SHP77 (cell line): ENCODE results near the gene PIH1D1.

ENCODE experiments used
- DNase-seq, 2 experiments: peaks; one replicate each; lab custom pipeline; 2025; lab: John Stamatoyannopoulos, UW

Gene PIH1D1

DNA sequence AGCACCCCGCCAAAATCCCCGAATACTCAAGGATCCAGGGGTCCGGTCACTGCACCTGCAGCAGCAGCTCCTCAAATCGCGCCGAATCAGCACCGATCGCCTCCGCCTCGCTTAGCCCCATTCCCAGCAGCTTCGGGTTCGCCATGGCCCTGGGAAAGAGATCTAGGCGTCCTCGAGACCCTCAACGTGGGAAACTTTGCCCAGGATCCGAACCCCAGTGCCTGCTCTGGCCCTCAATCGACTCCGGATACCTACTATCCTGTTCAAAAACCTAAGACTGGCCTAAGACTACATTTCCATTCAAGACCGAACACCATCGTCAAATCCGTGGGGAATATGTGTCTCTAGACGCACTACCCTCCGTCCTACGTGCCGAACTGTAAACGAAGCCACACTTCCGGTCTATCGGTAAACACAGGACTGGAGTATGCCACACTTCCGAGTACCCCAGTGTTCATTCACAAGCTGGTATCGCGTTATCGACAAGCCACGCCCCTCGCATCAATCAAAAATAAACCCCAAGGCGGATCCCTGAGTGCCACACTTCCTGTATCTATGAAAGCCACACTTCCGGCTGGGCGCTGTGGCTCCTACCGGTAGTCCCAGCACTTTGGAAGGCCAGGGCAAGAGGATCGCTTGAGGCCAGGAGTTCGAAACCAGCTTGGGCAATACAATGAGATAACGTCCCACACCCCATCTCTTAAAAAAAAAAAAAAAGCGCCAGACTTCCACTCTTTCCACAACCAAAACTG lies at the start of gene PIH1D1:
PIH1D1 (minus strand) TSS at position 385 of the 752 bp plus-strand sequence; CDS start at position 145, 240 bp downstream.
- peak; percentile 98 to 99 for DNase-seq

DNA sequence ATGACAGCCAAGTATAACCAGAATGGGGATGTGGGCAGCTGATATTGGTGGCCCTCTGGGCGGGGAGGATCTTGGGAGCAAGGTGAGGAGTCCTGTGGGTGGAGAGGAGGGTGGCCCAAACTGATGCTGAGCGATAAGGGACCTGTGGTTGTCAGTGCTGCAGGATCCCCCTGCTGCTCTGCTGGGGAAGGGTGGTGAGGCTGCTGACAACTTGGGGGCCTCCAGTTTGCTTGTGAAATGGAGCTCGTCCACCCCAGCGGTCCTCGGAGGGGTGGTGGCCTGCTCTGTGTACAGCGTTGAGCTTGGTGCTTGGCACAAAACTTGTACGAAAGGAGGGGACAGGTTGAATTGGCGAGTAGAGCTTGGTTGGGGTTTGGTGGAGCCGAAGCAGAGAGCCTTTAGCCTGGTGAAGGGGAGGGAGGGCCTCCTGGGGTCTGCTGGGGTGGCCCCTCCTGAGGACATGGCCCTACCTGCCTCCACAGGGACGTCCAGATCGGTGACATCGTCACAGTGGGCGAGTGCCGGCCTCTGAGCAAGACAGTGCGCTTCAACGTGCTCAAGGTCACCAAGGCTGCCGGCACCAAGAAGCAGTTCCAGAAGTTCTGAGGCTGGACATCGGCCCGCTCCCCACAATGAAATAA lies 47.5 kb upstream of the PIH1D1 start:
- no peak for DNase-seq

DNA sequence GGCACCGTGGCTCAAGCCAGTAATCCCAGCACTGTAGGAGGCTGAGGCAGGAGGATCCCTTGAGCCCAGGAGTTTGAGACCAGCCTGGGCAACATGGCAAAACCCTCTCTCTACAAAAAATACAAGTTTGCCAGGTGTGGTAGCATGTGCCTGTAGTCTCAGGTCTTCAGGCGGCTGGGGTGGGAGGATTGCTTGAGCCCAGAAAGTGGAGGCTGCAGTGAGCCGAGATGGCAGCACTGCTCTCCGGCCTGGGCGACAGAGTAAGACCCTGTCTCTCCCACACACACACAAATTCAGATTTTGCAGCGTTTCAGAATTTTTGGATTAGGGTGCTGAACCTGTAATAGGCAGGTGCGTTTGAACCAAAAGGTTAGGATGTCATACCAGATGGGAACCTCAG lies 46.9 kb upstream of the PIH1D1 start:
- no peak for DNase-seq

GRCh38 chr19:49497789-49498103 lies 46.1 kb upstream of the PIH1D1 start:
- no peak for DNase-seq

DNA sequence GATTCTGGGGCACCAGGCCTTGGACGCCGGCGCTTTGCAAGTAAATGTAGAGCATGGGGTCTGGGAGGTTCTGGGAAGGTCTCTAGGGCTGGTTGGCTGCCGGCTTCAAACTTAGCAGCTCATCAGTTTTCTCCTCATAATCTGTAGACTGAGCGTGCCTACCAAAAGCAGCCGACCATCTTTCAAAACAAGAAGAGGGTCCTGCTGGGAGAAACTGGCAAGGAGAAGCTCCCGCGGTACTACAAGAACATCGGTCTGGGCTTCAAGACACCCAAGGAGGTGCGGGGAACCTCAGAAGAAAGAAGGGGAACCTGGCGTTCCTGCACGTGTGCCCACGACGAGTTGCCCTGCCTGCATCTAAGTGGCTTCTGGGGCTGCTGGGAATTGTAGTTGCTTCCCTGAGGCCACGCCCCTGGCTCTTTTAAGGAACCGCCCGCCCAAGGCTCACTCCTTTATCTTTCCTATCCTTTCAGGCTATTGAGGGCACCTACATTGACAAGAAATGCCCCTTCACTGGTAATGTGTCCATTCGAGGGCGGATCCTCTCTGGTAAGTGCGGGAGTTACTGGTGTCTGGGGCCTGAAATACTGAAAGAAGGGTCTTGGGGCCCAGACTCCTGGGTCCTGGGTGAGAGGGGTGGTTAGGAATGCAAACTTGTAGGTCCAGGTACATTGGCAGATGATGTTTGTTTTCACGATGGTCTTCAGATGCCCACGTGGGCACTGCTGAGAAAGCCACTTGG lies 45.6 kb upstream of the PIH1D1 start:
- peak in 1 of 2 experiments; percentile 34 for DNase-seq

DNA sequence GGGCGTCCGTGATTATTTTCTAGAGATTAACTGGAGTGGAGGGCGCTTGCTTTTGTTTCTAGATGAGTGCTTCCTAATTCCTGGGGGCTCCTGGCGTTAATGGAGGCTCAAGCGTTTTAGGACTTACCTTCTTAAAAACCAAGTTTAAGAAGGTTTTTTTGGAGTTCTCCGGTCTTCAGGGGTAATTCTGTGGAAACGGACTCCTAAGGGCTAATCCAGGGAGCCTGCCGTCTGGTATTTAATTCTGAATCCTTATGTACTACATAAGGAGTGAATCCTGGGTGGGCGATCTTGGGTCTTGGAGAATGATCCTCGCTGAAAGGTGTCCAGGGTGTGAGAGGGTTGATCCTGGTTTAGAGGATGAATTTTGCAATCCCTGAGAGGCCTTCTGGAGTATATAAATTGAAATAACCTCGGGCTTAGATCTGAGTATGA lies 45.0 kb upstream of the PIH1D1 start:
- DNase-seq = no peak

- no peak for DNase-seq
These were observed 41.2 kb upstream of the PIH1D1 start for GRCh38 chr19:49492573-49493405.

GRCh38 chr19:49491804-49492572 lies 40.4 kb upstream of the PIH1D1 start:
- DNase-seq = no peak

GRCh38 chr19:49491030-49491803 lies 39.6 kb upstream of the PIH1D1 start:
- no peak for DNase-seq

DNA sequence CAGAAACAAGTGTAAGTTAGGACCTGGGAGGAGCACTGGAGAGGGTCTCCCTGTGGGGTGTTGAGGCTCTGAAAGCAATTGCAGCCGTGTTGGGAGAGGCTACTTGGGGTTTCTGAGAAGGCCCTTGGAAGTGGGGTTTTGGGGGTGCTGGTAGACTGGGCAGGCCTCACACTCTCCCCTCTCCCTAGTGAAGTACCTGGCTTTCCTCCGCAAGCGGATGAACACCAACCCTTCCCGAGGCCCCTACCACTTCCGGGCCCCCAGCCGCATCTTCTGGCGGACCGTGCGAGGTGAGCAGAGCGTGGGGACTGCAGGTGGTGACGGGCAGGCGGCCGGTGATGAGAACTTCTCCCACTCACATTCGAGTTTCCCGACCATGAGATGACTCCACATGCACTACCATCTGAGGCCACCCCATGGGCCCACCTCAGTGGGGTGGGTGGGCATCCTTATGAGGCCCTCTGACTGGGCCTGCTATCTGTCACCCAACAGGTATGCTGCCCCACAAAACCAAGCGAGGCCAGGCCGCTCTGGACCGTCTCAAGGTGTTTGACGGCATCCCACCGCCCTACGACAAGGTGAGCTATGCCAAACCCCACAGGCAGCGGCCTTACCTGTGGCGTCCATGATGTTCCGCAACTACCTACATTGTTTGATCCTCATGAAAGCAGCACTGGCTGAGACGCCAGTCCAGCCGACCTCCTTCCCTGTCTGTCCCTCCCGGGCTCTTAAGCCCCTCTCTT lies 38.8 kb upstream of the PIH1D1 start:
- DNase-seq = no peak

- DNase-seq = no peak
These were observed 38.1 kb upstream of the PIH1D1 start for GRCh38 chr19:49489601-49490167.

DNA sequence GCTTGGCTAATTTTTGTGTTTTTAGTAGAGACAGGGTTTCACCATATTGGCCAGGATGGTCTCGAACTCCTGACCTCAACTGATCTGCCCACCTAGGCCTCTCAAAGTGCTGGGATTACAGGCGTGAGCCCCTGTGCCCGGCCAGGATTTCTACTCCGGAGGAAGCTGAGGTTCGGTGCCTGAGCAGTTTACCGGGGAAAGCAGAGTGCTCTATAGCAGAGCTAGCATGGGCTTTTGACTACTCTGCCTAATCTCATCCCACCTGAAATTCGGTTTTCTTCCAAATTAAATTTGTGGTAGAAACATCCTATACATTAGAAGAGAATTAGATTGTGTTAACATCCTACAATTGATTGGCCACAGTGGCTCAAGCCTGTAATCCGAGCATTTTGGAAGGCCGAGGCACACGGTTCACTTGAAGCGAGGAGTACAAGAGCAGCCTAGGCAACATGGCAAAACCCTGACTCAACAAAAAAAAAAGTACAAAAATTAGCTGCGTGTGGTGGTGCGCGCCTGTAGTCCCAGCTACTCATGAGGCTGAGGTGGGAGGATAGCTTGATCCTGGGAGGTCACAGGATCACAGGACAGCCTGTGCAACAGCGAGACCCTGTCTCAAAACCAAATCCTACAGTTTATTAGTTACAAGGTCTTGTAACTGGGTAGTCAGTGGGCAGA lies 37.4 kb upstream of the PIH1D1 start:
- no peak for DNase-seq

- no peak for DNase-seq
These were observed 36.6 kb upstream of the PIH1D1 start for GRCh38 chr19:49488046-49488862.

- DNase-seq = peak; percentile 98
These were observed 35.8 kb upstream of the PIH1D1 start, which contains the start of gene RPL13A for GRCh38 chr19:49487277-49488045. Gene RPL13A (plus strand): TSS chr19:49487608. CDS start chr19:49487630, 22 bp downstream.

DNA sequence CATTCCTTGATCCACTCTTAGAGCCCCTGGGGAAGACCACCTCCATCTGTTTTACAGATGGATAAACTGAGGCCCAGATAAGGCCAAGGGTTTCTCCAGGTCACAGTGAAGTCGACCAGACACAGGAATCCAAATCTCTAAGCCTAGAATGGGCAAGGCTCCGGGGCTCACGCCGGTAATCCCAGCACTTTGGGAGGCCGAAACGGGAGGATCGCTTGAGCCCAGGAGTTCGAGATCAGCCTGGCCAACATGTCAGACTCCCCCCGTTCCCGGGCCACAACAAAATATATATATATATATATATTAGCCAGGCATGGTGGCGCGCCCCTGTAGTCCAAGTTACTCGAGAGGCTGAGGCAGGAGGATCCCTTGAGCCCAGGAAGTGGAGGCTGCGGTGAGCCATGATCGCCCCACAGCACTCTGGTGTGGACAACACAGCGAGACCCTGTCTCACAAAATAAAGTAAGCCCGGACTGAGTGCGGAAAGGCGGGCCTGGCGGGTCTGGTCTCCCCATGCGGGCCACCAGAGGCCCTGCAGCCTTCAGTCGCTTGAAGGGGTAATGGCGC lies 35.2 kb upstream of the PIH1D1 start:
- DNase-seq = no peak

- no peak for DNase-seq
These were observed 34.6 kb upstream of the PIH1D1 start for GRCh38 chr19:49486232-49486631.
